Loucy (cell line): ENCODE measurements around the gene MLST8.

Source experiments
- H2AFZ ChIP-seq: fragments of 200-600 bp; sonication (generic); 2 replicates; pipeline ENCODE4 v1.6.0; 2016; ENCODE audit warnings: antibody characterized with exemption, mild to moderate bottlenecking, low read length, moderate library complexity
- H3F3A ChIP-seq: fragments of 200-600 bp; 2 replicates; pipeline ENCODE4 v1.6.0; 2016; ENCODE audit warnings: antibody characterized with exemption, low read depth, mild to moderate bottlenecking
- H3K27me3 ChIP-seq: fragments of 200-600 bp; sonication (generic); 2 replicates; pipeline ENCODE4 v1.6.1; 2014; ENCODE audit warnings: low read length, mild to moderate bottlenecking; ENCODE audit not compliant: insufficient read depth, poor library complexity, severe bottlenecking
- H3K36me3 ChIP-seq: fragments of 200-600 bp; sonication (generic); 2 replicates; pipeline ENCODE4 v1.6.1; 2016; ENCODE audit warnings: low read length; ENCODE audit not compliant: insufficient read depth
- H3K4me1 ChIP-seq: fragments of 200-600 bp; sonication (generic); 2 replicates; pipeline ENCODE4 v1.5.1; 2014; ENCODE audit warnings: low read length, mild to moderate bottlenecking; ENCODE audit not compliant: insufficient read depth, poor library complexity, severe bottlenecking
- H3K4me2 ChIP-seq: fragments of 200-600 bp; sonication (generic); 2 replicates; pipeline ENCODE4 v1.6.0; 2014; ENCODE audit warnings: antibody characterized with exemption, low read length, low read depth, mild to moderate bottlenecking; ENCODE audit not compliant: poor library complexity, severe bottlenecking
- H3K4me3 ChIP-seq: fragments of 200-600 bp; sonication (generic); 2 replicates; pipeline ENCODE4 v1.5.1; 2014; ENCODE audit warnings: low read length, mild to moderate bottlenecking, mixed read lengths; ENCODE audit not compliant: poor library complexity, severe bottlenecking
- H3K79me2 ChIP-seq: fragments of 200-600 bp; sonication (generic); 2 replicates; pipeline ENCODE4 v1.6.1; 2014; ENCODE audit warnings: low read length; ENCODE audit not compliant: insufficient read depth
- H3K9ac ChIP-seq: fragments of 200-600 bp; sonication (generic); 2 replicates; pipeline ENCODE4 v1.6.0; 2014; ENCODE audit warnings: mild to moderate bottlenecking, low read depth, low read length, moderate library complexity; ENCODE audit not compliant: poor library complexity, severe bottlenecking
- H3K9me2 ChIP-seq: fragments of 200-600 bp; sonication (generic); replicated peaks from 2 replicates; pipeline ENCODE4 v1.6.1; 2016; ENCODE audit warnings: low read depth, low read length, mixed read lengths
- H3K9me3 ChIP-seq: fragments of 200-600 bp; sonication (generic); 2 replicates; pipeline ENCODE4 v1.6.1; 2014; ENCODE audit warnings: mild to moderate bottlenecking, antibody characterized with exemption, low read length, low read depth; ENCODE audit not compliant: insufficient read depth
- H4K20me1 ChIP-seq: fragments of 200-600 bp; sonication (generic); 2 replicates; pipeline ENCODE4 v1.6.0; 2014; ENCODE audit warnings: antibody characterized with exemption, low read length, mild to moderate bottlenecking; ENCODE audit not compliant: insufficient read depth, poor library complexity, severe bottlenecking
- EZH2phosphoT487 ChIP-seq: fragments of 200-600 bp; IDR thresholded peaks from 2 replicates; pipeline ENCODE4 v1.6.1; 2018; ENCODE audit warnings: antibody characterized with exemption, mild to moderate bottlenecking, moderate library complexity, borderline replicate concordance
- TF ChIP-seq, protein P1 (sequence below): fragments of 200-600 bp; sonication (generic); conservative IDR thresholded peaks from 2 replicates; pipeline ENCODE4 v1.5.1; 2014; ENCODE audit warnings: mild to moderate bottlenecking, antibody characterized with exemption, low read length

The MLST8 gene

DNA sequence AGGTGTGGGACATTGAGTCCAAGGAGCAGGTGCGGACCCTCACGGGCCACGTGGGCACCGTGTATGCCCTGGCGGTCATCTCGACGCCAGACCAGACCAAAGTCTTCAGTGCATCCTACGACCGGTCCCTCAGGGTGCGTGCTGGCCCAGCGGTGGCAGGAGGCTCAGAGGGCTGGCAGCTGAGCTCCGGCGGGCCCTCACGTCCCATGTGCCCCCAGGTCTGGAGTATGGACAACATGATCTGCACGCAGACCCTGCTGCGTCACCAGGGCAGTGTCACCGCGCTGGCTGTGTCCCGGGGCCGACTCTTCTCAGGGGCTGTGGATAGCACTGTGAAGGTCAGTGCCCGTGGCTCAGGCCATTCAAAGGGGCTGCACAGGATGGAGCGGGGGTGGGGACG is 29.2 kb upstream of the MLST8 start:
- Histone ChIP-seq H3K9ac (no peak overlapping the region), H3F3A (no peaks in the 10 kb centered on the region), H3K36me3 (no peaks in the 10 kb centered on the region; the same call in 1 of the 2 replicates), H3K4me1 (no peaks in the 10 kb centered on the region), H3K4me2 (no peak overlapping the region), H3K4me3 (no peak overlapping the region), H2AFZ (no peak overlapping the region), H3K27me3 (no peaks in the 10 kb centered on the region), H3K9me2 (no peaks in the 10 kb centered on the region), H4K20me1 (no peaks in the 10 kb centered on the region), H3K79me2 (no peaks in the 10 kb centered on the region), H3K9me3 (no peaks in the 10 kb centered on the region)
- TF ChIP-seq, protein P1, sequence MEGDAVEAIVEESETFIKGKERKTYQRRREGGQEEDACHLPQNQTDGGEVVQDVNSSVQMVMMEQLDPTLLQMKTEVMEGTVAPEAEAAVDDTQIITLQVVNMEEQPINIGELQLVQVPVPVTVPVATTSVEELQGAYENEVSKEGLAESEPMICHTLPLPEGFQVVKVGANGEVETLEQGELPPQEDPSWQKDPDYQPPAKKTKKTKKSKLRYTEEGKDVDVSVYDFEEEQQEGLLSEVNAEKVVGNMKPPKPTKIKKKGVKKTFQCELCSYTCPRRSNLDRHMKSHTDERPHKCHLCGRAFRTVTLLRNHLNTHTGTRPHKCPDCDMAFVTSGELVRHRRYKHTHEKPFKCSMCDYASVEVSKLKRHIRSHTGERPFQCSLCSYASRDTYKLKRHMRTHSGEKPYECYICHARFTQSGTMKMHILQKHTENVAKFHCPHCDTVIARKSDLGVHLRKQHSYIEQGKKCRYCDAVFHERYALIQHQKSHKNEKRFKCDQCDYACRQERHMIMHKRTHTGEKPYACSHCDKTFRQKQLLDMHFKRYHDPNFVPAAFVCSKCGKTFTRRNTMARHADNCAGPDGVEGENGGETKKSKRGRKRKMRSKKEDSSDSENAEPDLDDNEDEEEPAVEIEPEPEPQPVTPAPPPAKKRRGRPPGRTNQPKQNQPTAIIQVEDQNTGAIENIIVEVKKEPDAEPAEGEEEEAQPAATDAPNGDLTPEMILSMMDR = no peak
- TF ChIP-seq EZH2phosphoT487 = no peak

DNA sequence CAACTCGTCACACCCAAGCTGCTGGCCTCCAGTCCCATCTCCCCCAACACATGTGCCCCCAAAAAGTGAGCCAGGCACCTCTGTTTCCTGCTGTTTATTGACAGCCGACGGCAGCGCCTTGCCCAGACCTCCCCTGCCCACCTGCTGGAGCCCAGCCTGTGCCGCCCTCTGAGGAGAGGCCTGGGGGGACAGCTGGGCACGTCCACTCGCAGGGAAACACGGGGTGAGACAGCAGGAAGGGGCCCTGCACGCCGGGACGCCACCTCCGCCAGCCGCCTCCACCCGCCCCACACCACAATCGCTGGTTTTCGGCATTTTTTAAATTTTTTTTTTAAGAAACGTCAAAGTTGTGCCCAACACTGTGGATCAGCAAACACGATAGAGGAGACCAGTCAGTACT is 28.2 kb upstream of the MLST8 start:
- H3K9me2 ChIP-seq = no peaks in the 10 kb centered on the region
- no peak overlapping the region for H3K4me3 ChIP-seq
- no peak overlapping the region for H3K9ac ChIP-seq
- H3K4me1 ChIP-seq = no peaks in the 10 kb centered on the region
- no peaks in the 10 kb centered on the region for H3K27me3 ChIP-seq
- no peak for TF ChIP-seq EZH2phosphoT487
- TF ChIP-seq, protein P1 = no peak
- H2AFZ ChIP-seq = no peak overlapping the region
- H4K20me1 ChIP-seq = no peaks in the 10 kb centered on the region
- no peaks in the 10 kb centered on the region for H3K9me3 ChIP-seq
- no peaks in the 10 kb centered on the region; the same call in 1 of the 2 replicates for H3K36me3 ChIP-seq
- H3K4me2 ChIP-seq = no peak overlapping the region
- no peaks in the 10 kb centered on the region for H3F3A ChIP-seq
- H3K79me2 ChIP-seq = no peaks in the 10 kb centered on the region

DNA sequence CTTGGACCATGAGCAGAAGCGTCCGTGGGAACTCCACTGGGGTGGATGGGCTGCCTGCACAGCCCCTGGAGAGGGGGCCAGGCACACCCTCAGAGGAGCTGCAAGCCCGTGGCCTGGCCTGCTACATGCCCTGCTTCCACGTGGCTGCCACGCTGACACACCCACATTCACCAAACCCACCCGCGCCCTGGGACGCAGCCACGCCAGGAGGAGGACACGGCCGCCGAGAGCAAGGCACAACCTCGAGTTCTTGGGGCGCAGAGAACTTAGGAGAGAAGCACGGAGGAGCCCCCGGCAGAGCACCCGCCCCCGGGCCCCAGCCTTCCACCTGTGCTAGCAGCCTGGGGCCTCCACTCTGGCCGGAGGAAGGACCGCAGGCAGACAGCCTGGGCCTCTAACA is 27.7 kb upstream of the MLST8 start:
- no peaks in the 10 kb centered on the region for H3K27me3 ChIP-seq
- no peak overlapping the region for H3K9ac ChIP-seq
- H3F3A ChIP-seq = no peaks in the 10 kb centered on the region
- H3K79me2 ChIP-seq = no peaks in the 10 kb centered on the region
- H2AFZ ChIP-seq = no peak overlapping the region
- no peaks in the 10 kb centered on the region for H3K9me2 ChIP-seq
- H3K36me3 ChIP-seq = no peaks in the 10 kb centered on the region; the same call in 1 of the 2 replicates
- H3K9me3 ChIP-seq = no peaks in the 10 kb centered on the region
- no peaks in the 10 kb centered on the region for H3K4me1 ChIP-seq
- no peaks in the 10 kb centered on the region for H4K20me1 ChIP-seq
- H3K4me2 ChIP-seq = no peak overlapping the region
- TF ChIP-seq, protein P1 = no peak
- no peak for TF ChIP-seq EZH2phosphoT487
- H3K4me3 ChIP-seq = no peak overlapping the region
